ENCODE results near the gene NDUFAF7.

Gene NDUFAF7

DNA sequence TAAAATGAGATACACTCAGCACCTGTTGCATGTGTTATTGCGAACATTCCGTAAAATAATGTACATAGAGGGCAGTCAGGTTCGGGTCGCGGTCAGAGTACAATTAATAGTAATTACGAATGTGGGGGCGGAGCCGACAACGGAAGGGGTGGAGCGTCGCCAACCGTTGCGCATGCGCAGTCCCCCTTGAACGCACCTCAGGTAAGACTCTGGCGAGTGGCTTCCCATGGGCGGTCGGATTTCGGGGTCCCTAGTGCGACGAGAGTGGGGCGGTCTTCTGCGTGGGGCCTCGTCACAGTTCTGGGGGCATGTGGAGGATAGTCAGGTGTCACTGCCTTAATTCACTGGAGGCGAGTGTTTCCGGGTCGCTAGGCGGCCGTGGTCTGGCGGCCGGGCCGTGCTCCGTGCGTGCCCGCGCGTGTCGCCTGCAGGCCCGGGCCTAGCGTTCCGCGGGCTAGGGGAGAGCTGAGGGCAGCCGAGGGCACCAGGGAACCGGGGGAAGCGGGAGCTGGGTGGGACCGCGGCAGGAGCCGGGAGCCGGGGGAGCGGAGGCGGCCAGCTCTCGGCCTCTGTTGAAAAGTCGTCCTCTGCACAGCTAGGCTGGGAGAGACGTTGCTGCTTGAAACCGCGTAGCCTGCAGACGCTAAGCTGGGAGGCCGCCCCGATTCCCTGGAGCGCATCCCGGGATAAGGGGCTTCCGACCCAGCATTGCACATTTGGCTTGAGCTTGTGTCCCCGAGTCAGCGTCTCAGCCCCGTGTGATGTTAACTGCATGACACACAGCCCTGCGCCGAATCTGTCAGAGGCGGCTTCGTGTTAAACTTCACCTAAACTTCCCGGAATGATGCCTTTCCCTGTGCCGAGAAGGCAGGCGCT is 34.9 kb upstream of the NDUFAF7 start, which contains the start of gene CEBPZOS:
CEBPZOS (plus strand) TSS at position 177 of the 876 bp plus-strand sequence. CDS start 3,209 bp downstream, outside the sequence.
- Histone ChIP-seq H2AFZ (ENCODE audit: low read length) (peak within 1 kb of the TSS; percentile 82; the same call in 1 of the 2 replicates), H3K27me3 (ENCODE audit: insufficient read depth, low read length) (no peaks in the 10 kb centered on the region), H3K36me3 (ENCODE audit: insufficient read depth, low read length) (peaks cover 32% of the 10 kb centered on the region), H3K9me3 (ENCODE audit: low read length) (no peaks in the 10 kb centered on the region), H3K9me2 (ENCODE audit: low read depth, low read length) (no peaks in the 10 kb centered on the region), H3K4me3 (ENCODE audit: low read depth, low read length, poor library complexity, severe bottlenecking) (peak within 1 kb of the TSS; percentile 79), H3F3A (ENCODE audit: insufficient read depth, low read length) (no peaks in the 10 kb centered on the region), H3K27ac (ENCODE audit: low read depth, low read length, poor library complexity, severe bottlenecking) (peak within 1 kb of the TSS; percentile 81), H3K4me2 (ENCODE audit: low read length) (peak within 1 kb of the TSS; percentile 75), H3K79me2 (ENCODE audit: insufficient read depth, low read length) (peaks cover 31% of the 10 kb centered on the region), H3K9ac (ENCODE audit: low read length) (peak within 1 kb of the TSS; percentile 81), H3K4me1 (ENCODE audit: insufficient read depth, low read length, severe bottlenecking) (peaks cover 28% of the 10 kb centered on the region), H4K20me1 (ENCODE audit: insufficient read depth, low read length) (no peaks in the 10 kb centered on the region)
- TF ChIP-seq EZH2 (IDR thresholded peaks at IDR 0.05; ENCODE audit: borderline replicate concordance, low read length) (no peak), CTCF (IDR thresholded peaks at IDR 0.05; ENCODE audit: low read length) (no peak)

DNA sequence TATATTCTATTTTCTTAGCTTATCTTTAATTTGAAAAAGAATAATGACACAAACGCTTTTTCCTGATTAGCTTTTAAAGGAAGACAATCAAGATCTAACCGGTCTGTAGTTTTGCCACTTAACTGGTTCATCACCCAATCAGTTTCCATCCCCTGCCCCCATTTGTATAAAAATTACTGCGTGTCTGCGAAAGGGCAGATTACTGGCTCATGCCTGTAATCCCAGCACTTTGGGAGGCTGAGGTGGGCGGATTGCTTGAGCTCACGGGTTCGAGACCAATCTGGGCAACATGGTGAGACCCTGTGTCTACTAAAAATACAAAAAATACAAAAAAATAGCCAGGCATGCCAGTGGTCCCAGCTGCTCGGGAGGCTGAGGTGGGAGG is 32.8 kb upstream of the NDUFAF7 start:
- H3K4me3 ChIP-seq (ENCODE audit: low read depth, low read length, poor library complexity, severe bottlenecking): no peak overlapping the region
- peaks cover 28% of the 10 kb centered on the region for H3K4me1 ChIP-seq (ENCODE audit: insufficient read depth, low read length, severe bottlenecking)
- no peak overlapping the region for H2AFZ ChIP-seq (ENCODE audit: low read length)
- 0 out of 2 replicates have a peak, but pooled peaks cover 4% of the 10 kb centered on the region for H3K9me3 ChIP-seq (ENCODE audit: low read length)
- 0 out of 2 replicates have a peak overlapping the region, but pooled peaks have one; percentile 81 for H3K9ac ChIP-seq (ENCODE audit: low read length)
- TF ChIP-seq CTCF (IDR thresholded peaks at IDR 0.05; ENCODE audit: low read length) (no peak), EZH2 (IDR thresholded peaks at IDR 0.05; ENCODE audit: borderline replicate concordance, low read length) (no peak)
- peak overlapping the region; percentile 81 for H3K27ac ChIP-seq (ENCODE audit: low read depth, low read length, poor library complexity, severe bottlenecking)
- peak overlapping the region; percentile 75 for H3K4me2 ChIP-seq (ENCODE audit: low read length)
- H3K27me3 ChIP-seq (ENCODE audit: insufficient read depth, low read length): no peaks in the 10 kb centered on the region
- H3K9me2 ChIP-seq (ENCODE audit: low read depth, low read length): no peaks in the 10 kb centered on the region
- H3K36me3 ChIP-seq (ENCODE audit: insufficient read depth, low read length): peaks cover 51% of the 10 kb centered on the region
- no peaks in the 10 kb centered on the region for H4K20me1 ChIP-seq (ENCODE audit: insufficient read depth, low read length)
- no peaks in the 10 kb centered on the region for H3F3A ChIP-seq (ENCODE audit: insufficient read depth, low read length)
- peaks cover 31% of the 10 kb centered on the region for H3K79me2 ChIP-seq (ENCODE audit: insufficient read depth, low read length)

- peaks cover 11% of the 10 kb centered on the region; the same call in 1 of the 2 replicates for H3K9me3 ChIP-seq (ENCODE audit: low read length)
- no peaks in the 10 kb centered on the region for H3K9me2 ChIP-seq (ENCODE audit: low read depth, low read length)
- peaks cover 23% of the 10 kb centered on the region for H3K4me1 ChIP-seq (ENCODE audit: insufficient read depth, low read length, severe bottlenecking)
- no peak overlapping the region for H3K4me3 ChIP-seq (ENCODE audit: low read depth, low read length, poor library complexity, severe bottlenecking)
- TF ChIP-seq CTCF (IDR thresholded peaks at IDR 0.05; ENCODE audit: low read length): no peak
- no peak for TF ChIP-seq EZH2 (IDR thresholded peaks at IDR 0.05; ENCODE audit: borderline replicate concordance, low read length)
- no peaks in the 10 kb centered on the region for H3K27me3 ChIP-seq (ENCODE audit: insufficient read depth, low read length)
- H3K27ac ChIP-seq (ENCODE audit: low read depth, low read length, poor library complexity, severe bottlenecking): no peak overlapping the region
- H3K79me2 ChIP-seq (ENCODE audit: insufficient read depth, low read length): peaks cover 38% of the 10 kb centered on the region
- no peak overlapping the region for H3K4me2 ChIP-seq (ENCODE audit: low read length)
- H3K36me3 ChIP-seq (ENCODE audit: insufficient read depth, low read length): peaks cover 77% of the 10 kb centered on the region
- no peak overlapping the region for H3K9ac ChIP-seq (ENCODE audit: low read length)
- H3F3A ChIP-seq (ENCODE audit: insufficient read depth, low read length): no peaks in the 10 kb centered on the region
- no peaks in the 10 kb centered on the region for H4K20me1 ChIP-seq (ENCODE audit: insufficient read depth, low read length)
- H2AFZ ChIP-seq (ENCODE audit: low read length): no peak overlapping the region
These were observed 30.2 kb upstream of the NDUFAF7 start for GRCh38 chr2:37201208-37201607.
